Amniotic stem cell (primary cell): ENCODE measurements around the gene SLC6A8.
"Not testable (repeated sequence)": the region's sequence is repeated elsewhere in the genome, so short reads cannot be mapped to it uniquely, and the experiment has no call there.

ENCODE experiments used
- DNase-seq: peaks from one replicate; lab custom pipeline; 2025; lab: John Stamatoyannopoulos, UW

Gene SLC6A8

GRCh38 chrX:153731845-153732215 lies 44.1 kb downstream of the SLC6A8 start:
- no peak for DNase-seq

GRCh38 chrX:153732401-153732800 lies 44.7 kb downstream of the SLC6A8 start:
- no peak for DNase-seq

GRCh38 chrX:153733651-153734240 lies 46.0 kb downstream of the SLC6A8 start:
- no peak for DNase-seq

- no peak for DNase-seq
These were observed 47.1 kb downstream of the SLC6A8 start for GRCh38 chrX:153734871-153735270.

GRCh38 chrX:153735274-153735673 lies 47.5 kb downstream of the SLC6A8 start:
- no peak for DNase-seq

- DNase-seq: no peak
These were observed 48.5 kb downstream of the SLC6A8 start for GRCh38 chrX:153736071-153736820.

GRCh38 chrX:153736871-153737441 lies 49.2 kb downstream of the SLC6A8 start:
- no peak for DNase-seq

- no peak for DNase-seq
These were observed 50.4 kb downstream of the SLC6A8 start for GRCh38 chrX:153738056-153738605.

- no peak for DNase-seq
These were observed 52.2 kb downstream of the SLC6A8 start for GRCh38 chrX:153739754-153740486.

- no peak for DNase-seq
These were observed 53.0 kb downstream of the SLC6A8 start for GRCh38 chrX:153740631-153741222.

GRCh38 chrX:153741446-153741845 lies 53.7 kb downstream of the SLC6A8 start:
- DNase-seq: no peak

GRCh38 chrX:153742111-153742510 lies 54.4 kb downstream of the SLC6A8 start:
- DNase-seq: not testable (repeated sequence)

GRCh38 chrX:153742796-153743467 lies 55.2 kb downstream of the SLC6A8 start:
- DNase-seq: not testable (repeated sequence)

GRCh38 chrX:153743468-153744209 lies 55.9 kb downstream of the SLC6A8 start:
- not testable (repeated sequence) for DNase-seq

- DNase-seq: no peak
These were observed 56.7 kb downstream of the SLC6A8 start for GRCh38 chrX:153744210-153745066.

- not testable (repeated sequence) for DNase-seq
These were observed 57.3 kb downstream of the SLC6A8 start for GRCh38 chrX:153745067-153745433.
